Measurements from ENCODE around the gene C3orf49. TPM values are rescaled to one million over a fixed set of nuclear protein-coding genes. Genes with fewer than 3 reads are reported as not detected.

C3orf49 gene
- total and polyA plus RNA-seq, 8 donors: not detected

DNA sequence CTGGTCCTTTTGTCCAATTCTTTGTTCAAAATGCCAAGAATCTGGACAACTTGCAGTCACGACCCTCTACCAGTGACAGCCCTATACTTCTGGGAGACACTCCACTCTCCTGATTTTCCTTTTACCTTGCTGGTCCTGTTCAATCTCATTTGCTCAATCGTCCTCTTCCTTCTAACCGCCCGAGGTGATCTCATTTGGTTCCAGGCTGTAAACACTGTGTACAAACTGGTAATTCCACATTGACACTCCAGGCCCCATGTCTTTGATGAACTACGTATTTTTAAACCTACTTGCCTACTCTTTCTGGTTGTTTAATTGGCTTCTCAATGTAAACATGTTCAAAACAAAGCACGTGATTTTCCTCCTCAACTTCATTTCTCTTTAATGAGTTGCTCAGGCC lies 23.7 kb upstream of the C3orf49 start:
- Histone ChIP-seq H3K27ac (no peak overlapping the region), H3K9me3 (no peaks in the 10 kb centered on the region), H3K27me3 (no peaks in the 10 kb centered on the region), H3K4me1 (no peaks in the 10 kb centered on the region), H3K4me3 (no peak overlapping the region), H3K36me3 (no peaks in the 10 kb centered on the region)
- 65 to 70% (median 67%) methylated on average over 6 of the region's 6 CpGs for WGBS, 5 donors
- TF ChIP-seq EP300 (IDR thresholded peaks at IDR 0.05) (no peak), POLR2AphosphoS5 (IDR thresholded peaks at IDR 0.05) (no peak), POLR2A (IDR thresholded peaks at IDR 0.05) (no peak)
- TF ChIP-seq, protein P1, sequence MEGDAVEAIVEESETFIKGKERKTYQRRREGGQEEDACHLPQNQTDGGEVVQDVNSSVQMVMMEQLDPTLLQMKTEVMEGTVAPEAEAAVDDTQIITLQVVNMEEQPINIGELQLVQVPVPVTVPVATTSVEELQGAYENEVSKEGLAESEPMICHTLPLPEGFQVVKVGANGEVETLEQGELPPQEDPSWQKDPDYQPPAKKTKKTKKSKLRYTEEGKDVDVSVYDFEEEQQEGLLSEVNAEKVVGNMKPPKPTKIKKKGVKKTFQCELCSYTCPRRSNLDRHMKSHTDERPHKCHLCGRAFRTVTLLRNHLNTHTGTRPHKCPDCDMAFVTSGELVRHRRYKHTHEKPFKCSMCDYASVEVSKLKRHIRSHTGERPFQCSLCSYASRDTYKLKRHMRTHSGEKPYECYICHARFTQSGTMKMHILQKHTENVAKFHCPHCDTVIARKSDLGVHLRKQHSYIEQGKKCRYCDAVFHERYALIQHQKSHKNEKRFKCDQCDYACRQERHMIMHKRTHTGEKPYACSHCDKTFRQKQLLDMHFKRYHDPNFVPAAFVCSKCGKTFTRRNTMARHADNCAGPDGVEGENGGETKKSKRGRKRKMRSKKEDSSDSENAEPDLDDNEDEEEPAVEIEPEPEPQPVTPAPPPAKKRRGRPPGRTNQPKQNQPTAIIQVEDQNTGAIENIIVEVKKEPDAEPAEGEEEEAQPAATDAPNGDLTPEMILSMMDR (IDR thresholded peaks at IDR 0.05): no peak
- no peak for DNase-seq
- intact Hi-C loops (cut with DNase I; ENCODE audit: low total_unique reads): no loop called here

DNA sequence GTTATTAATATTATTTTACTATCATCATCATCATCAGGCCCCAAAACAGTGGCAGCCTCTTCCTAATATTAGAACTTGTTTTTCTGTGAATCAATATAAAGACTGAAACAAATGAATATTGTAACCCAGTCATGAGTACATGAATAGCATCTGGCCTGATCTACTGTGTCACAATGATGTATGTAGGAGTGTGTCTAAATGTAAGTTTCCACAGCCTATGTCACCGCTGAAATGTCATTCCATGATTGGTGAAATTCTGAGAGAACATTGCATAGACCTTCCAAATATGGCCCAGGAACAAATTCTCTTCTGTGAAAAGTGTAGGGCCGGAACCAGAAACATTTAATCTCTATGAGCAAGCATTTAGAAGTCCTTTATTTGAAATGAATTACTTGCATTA lies 20.6 kb upstream of the C3orf49 start:
- no peak for DNase-seq
- intact Hi-C loops (cut with DNase I; ENCODE audit: low total_unique reads): no loop called here

DNA sequence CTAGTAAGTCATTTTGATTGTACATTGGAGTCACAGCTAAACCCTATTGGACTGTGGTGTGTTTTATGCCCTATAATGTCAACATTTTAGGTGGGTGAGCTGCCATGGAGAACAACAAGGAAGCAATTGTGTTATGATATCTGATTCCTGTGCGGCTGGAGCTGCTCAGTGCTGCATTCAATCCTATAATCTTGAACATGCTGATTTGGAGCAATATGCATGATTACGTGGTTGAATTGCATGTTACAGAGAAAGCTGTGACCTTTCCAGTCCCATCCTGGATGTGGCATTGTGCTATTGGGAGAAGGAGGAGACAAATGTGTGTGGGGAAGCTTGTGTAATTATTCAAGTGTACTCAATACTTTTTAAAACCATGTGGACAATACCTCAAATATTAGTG lies 20.1 kb upstream of the C3orf49 start:
- Histone ChIP-seq H3K4me1 (no peaks in the 10 kb centered on the region), H3K9me3 (no peaks in the 10 kb centered on the region), H3K27me3 (no peaks in the 10 kb centered on the region), H3K36me3 (no peaks in the 10 kb centered on the region), H3K4me3 (no peak overlapping the region), H3K27ac (no peak overlapping the region)
- TF ChIP-seq, protein P1 (IDR thresholded peaks at IDR 0.05): no peak
- no peak for TF ChIP-seq POLR2AphosphoS5 (IDR thresholded peaks at IDR 0.05)
- no peak for TF ChIP-seq EP300 (IDR thresholded peaks at IDR 0.05)
- no peak for TF ChIP-seq POLR2A (IDR thresholded peaks at IDR 0.05)
- intact Hi-C loops (cut with DNase I; ENCODE audit: low total_unique reads): no loop called here
- 30 to 70% (median 51%) methylated on average over 2 of the region's 2 CpGs for WGBS, 5 donors
- peak in 1 of 2 donors; percentile 16 for DNase-seq

More for the DNA sequence above, 20.6 kb upstream of the C3orf49 start:
- Histone ChIP-seq H3K36me3 (no peaks in the 10 kb centered on the region), H3K27ac (no peak overlapping the region), H3K27me3 (no peaks in the 10 kb centered on the region), H3K4me3 (no peak overlapping the region), H3K4me1 (no peaks in the 10 kb centered on the region), H3K9me3 (no peaks in the 10 kb centered on the region)
- TF ChIP-seq EP300 (IDR thresholded peaks at IDR 0.05) (no peak), POLR2AphosphoS5 (IDR thresholded peaks at IDR 0.05) (no peak)
- 87 to 93% (median 88%) methylated on average over 2 of the region's 2 CpGs for WGBS, 5 donors

DNA sequence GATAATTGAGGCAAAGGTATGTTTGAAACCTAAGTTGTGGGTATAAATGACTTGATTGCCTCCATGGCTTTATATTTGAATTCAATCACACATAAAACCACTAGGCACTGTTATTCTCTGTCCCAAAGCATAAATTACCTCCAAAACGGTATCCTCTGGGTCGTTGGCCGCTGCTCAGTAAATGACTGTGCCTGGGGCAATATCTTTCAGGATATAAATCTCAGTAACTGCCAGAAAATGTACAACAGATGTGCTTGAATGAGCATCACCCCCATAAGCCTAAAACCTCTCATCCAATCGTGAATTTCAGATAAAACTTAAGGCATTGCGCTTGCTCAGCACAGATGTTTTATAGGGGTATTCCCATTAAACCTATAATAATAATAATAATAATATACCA lies 19.0 kb upstream of the C3orf49 start:
- no peaks in the 10 kb centered on the region for H3K27me3 ChIP-seq
- H3K27ac ChIP-seq: no peak overlapping the region
- intact Hi-C loops (cut with DNase I; ENCODE audit: low total_unique reads): no loop called here
- no peaks in the 10 kb centered on the region for H3K9me3 ChIP-seq
- no peak for DNase-seq
- no peak overlapping the region for H3K4me3 ChIP-seq
- no peak for TF ChIP-seq POLR2A (IDR thresholded peaks at IDR 0.05)
- no peak for TF ChIP-seq POLR2AphosphoS5 (IDR thresholded peaks at IDR 0.05)
- TF ChIP-seq, protein P1 (IDR thresholded peaks at IDR 0.05): no peak
- no peak for TF ChIP-seq EP300 (IDR thresholded peaks at IDR 0.05)
- 77 to 93% (median 89%) methylated on average over 5 of the region's 5 CpGs for WGBS, 5 donors
- H3K4me1 ChIP-seq: no peaks in the 10 kb centered on the region
- no peaks in the 10 kb centered on the region for H3K36me3 ChIP-seq

DNA sequence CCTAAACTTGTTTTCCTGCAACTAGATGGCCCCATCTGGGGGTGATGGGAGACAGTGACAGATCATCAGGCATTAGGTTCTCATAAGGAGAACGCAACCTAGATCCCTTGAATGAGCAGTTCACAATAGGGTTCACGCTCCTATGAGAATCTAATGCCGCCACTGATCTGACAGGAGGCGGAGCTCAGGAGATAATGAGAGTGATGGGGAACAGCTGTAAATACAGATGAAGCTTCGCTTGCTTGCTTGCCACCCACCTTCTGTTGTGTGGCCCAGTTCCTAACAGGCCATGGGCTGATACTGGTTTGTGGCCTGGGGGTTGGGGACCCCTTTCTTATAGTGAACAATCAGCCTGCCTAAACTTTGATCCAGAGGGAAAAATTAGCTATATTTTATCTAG lies 15.2 kb upstream of the C3orf49 start:
- no peaks in the 10 kb centered on the region for H3K4me1 ChIP-seq
- H3K27me3 ChIP-seq: no peaks in the 10 kb centered on the region
- intact Hi-C loops (cut with DNase I; ENCODE audit: low total_unique reads): no loop called here
- H3K27ac ChIP-seq: no peak overlapping the region
- no peak overlapping the region for H3K4me3 ChIP-seq
- TF ChIP-seq, protein P1 (IDR thresholded peaks at IDR 0.05): no peak
- TF ChIP-seq POLR2A (IDR thresholded peaks at IDR 0.05) (no peak), POLR2AphosphoS5 (IDR thresholded peaks at IDR 0.05) (no peak), EP300 (IDR thresholded peaks at IDR 0.05) (no peak)
- H3K9me3 ChIP-seq: no peaks in the 10 kb centered on the region
- 71 to 88% (median 77%) methylated on average over 5 of the region's 5 CpGs for WGBS, 5 donors
- DNase-seq: no peak
- H3K36me3 ChIP-seq: no peaks in the 10 kb centered on the region

Measured in stomach (tissue), 9 donors.